WTC11 (cell line): Measurements from ENCODE around the gene GOLPH3L. TPM values are rescaled to one million over a fixed set of nuclear protein-coding genes. Genes with fewer than 3 reads are reported as not detected.

Source experiments
- ATAC-seq: fragments of 200-7000 bp; cut with Tn5 transposase; 2 replicates; pipeline ENCODE4 v1.10.0; 2021; ENCODE audit warnings: mild to moderate bottlenecking, moderate library complexity
- CTCF ChIA-PET: fragments of 300-600 bp; sonication (Branson Sonifier 250); formaldehyde crosslinking; loops from one replicate; lab custom pipeline; 2021; ENCODE audit warnings: antibody characterized with exemption; lab: Charles Lee
- POLR2A ChIA-PET: fragments of 350-600 bp; sonication (Branson Sonifier 250); formaldehyde crosslinking; loops from one replicate; lab custom pipeline; 2021; ENCODE audit warnings: antibody characterized with exemption; lab: Charles Lee
- DNase-seq: peaks from one replicate; pipeline ENCODE4 v3.0.0; 2021; ENCODE audit warnings: low spot score
- H3K27ac Mint-ChIP-seq: 2 replicates; pipeline ENCODE4 v1.8.0; 2021; ENCODE audit warnings: mixed read lengths
- H3K27me3 Mint-ChIP-seq: 2 replicates; pipeline ENCODE4 v1.8.0; 2021; ENCODE audit warnings: low read depth, mild to moderate bottlenecking, moderate library complexity, mixed read lengths
- H3K36me3 Mint-ChIP-seq: 2 replicates; pipeline ENCODE4 v1.8.0; 2021; ENCODE audit warnings: mixed read lengths
- H3K4me1 Mint-ChIP-seq: 2 replicates; pipeline ENCODE4 v1.8.0; 2022; ENCODE audit warnings: mixed read lengths
- H3K4me3 Mint-ChIP-seq: 2 replicates; pipeline ENCODE4 v1.8.0; 2021; ENCODE audit warnings: mild to moderate bottlenecking, moderate library complexity, mixed read lengths
- H3K9me3 Mint-ChIP-seq: 2 replicates; pipeline ENCODE4 v1.8.0; 2021; ENCODE audit warnings: mixed read lengths
- CREM ChIP-seq: sonication (generic); formaldehyde crosslinking; IDR thresholded peaks from 2 replicates; pipeline ENCODE4 v1.8.1; 2022; ENCODE audit warnings: mild to moderate bottlenecking, missing genetic modification reagents, moderate library complexity
- E2F5 ChIP-seq: sonication (generic); formaldehyde crosslinking; IDR thresholded peaks from 2 replicates; pipeline ENCODE4 v1.8.1; 2022; ENCODE audit warnings: mild to moderate bottlenecking, moderate library complexity, missing genetic modification reagents
- ESRRA ChIP-seq: sonication (generic); formaldehyde crosslinking; IDR thresholded peaks from 2 replicates; pipeline ENCODE4 v1.8.1; 2022; ENCODE audit warnings: mild to moderate bottlenecking, missing genetic modification reagents, borderline replicate concordance
- ETV6 ChIP-seq: sonication (generic); formaldehyde crosslinking; IDR thresholded peaks from 2 replicates; pipeline ENCODE4 v1.8.1; 2022; ENCODE audit warnings: mild to moderate bottlenecking, missing genetic modification reagents
- FOXP4 ChIP-seq: sonication (generic); formaldehyde crosslinking; IDR thresholded peaks from 2 replicates; pipeline ENCODE4 v1.8.0; 2022; ENCODE audit warnings: mild to moderate bottlenecking, missing genetic modification reagents
- GABPB1 ChIP-seq: sonication (generic); formaldehyde crosslinking; IDR thresholded peaks from 2 replicates; pipeline ENCODE4 v1.8.1; 2023; ENCODE audit warnings: mild to moderate bottlenecking, missing genetic modification reagents
- IRF1 ChIP-seq: sonication (generic); formaldehyde crosslinking; IDR thresholded peaks from 2 replicates; pipeline ENCODE4 v1.8.0; 2023; ENCODE audit warnings: missing genetic modification reagents
- IRF2 ChIP-seq: sonication (generic); formaldehyde crosslinking; IDR thresholded peaks from 2 replicates; pipeline ENCODE4 v1.8.0; 2022; ENCODE audit warnings: low read depth, missing genetic modification reagents, borderline replicate concordance
- MLX ChIP-seq: sonication (generic); formaldehyde crosslinking; IDR thresholded peaks from 2 replicates; pipeline ENCODE4 v1.8.1; 2023; ENCODE audit warnings: mild to moderate bottlenecking, missing genetic modification reagents, moderate library complexity
- NFATC4 ChIP-seq: fragments of 250-450 bp; sonication (Bioruptor Pico); IDR thresholded peaks from 2 replicates; pipeline ENCODE4 v1.9.0; 2021; ENCODE audit warnings: mild to moderate bottlenecking
- NFYB ChIP-seq: sonication (generic); formaldehyde crosslinking; conservative IDR thresholded peaks from 2 replicates; pipeline ENCODE4 v1.8.0; 2022; ENCODE audit warnings: low read depth, missing genetic modification reagents
- NR2C2 ChIP-seq: sonication (generic); formaldehyde crosslinking; IDR thresholded peaks from 2 replicates; pipeline ENCODE4 v1.8.0; 2022; ENCODE audit warnings: mild to moderate bottlenecking, missing genetic modification reagents
- SOX15 ChIP-seq: fragments of 250-450 bp; sonication (Bioruptor Pico); IDR thresholded peaks from 2 replicates; pipeline ENCODE4 v1.9.0; 2021; ENCODE audit warnings: mild to moderate bottlenecking
- TP53 ChIP-seq: sonication (generic); formaldehyde crosslinking; IDR thresholded peaks from 2 replicates; pipeline ENCODE4 v1.8.1; 2023; ENCODE audit warnings: mild to moderate bottlenecking, missing genetic modification reagents
- ZBTB43 ChIP-seq: sonication (generic); formaldehyde crosslinking; IDR thresholded peaks from 2 replicates; pipeline ENCODE4 v1.8.1; 2023; ENCODE audit warnings: mild to moderate bottlenecking, missing genetic modification reagents
- ZMAT4 ChIP-seq: fragments of 250-450 bp; sonication (Bioruptor Pico); IDR thresholded peaks from 2 replicates; pipeline ENCODE4 v1.9.0; 2021; ENCODE audit warnings: mild to moderate bottlenecking
- ZNF232 ChIP-seq: sonication (generic); formaldehyde crosslinking; IDR thresholded peaks from 2 replicates; pipeline ENCODE4 v1.8.0; 2022; ENCODE audit warnings: mild to moderate bottlenecking, missing genetic modification reagents
- ZNF281 ChIP-seq: sonication (generic); formaldehyde crosslinking; IDR thresholded peaks from 2 replicates; pipeline ENCODE4 v1.8.0; 2023; ENCODE audit warnings: mild to moderate bottlenecking, missing genetic modification reagents
- ZNF532 ChIP-seq: fragments of 250-450 bp; sonication (Bioruptor Pico); IDR thresholded peaks from 2 replicates; pipeline ENCODE4 v1.9.0; 2021; ENCODE audit warnings: mild to moderate bottlenecking, borderline replicate concordance
- total RNA-seq: library from RNA; stranded (reverse); gene quantifications from 3 replicates; pipeline ENCODE4 v1.2.3, GENCODE V29; 2021
- TF ChIP-seq, protein P1 (sequence below): fragments of 250-450 bp; sonication (Bioruptor Pico); IDR thresholded peaks from 2 replicates; pipeline ENCODE4 v1.9.0; 2021; ENCODE audit warnings: mild to moderate bottlenecking

GOLPH3L gene
- total RNA-seq, 1 experiment from 2014 or later: 39.5 TPM

DNA sequence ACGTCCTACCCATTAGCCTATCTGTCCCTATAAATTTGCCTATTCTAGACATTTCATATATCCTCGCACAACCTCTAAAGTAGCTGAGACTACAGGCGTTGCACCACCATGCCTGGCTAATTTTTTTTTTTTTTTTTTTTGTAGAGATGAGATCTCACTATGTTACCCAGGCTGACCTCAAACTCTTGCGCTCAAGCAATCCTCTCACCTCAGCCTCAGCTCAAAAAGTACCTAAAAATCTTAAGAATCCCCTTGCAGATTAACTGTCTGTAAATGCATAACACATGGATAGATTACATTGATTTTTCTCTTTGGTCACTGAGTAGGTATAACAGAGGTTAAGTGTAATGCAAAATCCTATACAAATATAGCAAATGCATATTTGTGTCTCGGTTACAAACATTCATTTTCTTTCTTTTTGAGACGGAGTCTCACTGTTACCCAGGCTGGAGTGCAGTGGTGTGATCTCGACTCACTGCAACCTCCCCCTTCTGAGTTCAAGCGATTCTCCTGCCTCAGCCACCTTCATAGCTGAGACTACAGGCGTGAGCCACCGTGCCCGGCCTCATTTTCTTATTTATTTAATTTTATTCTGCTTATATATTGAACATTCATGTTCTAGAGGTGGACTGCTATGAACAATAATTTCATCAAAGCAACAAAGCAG is 21.4 kb upstream of the GOLPH3L start:
- peaks cover 1% of the 10 kb centered on the region for H3K4me1 Mint-ChIP-seq

More for the DNA sequence above, 21.4 kb upstream of the GOLPH3L start:
- Mint-ChIP-seq H3K4me3 (no peak overlapping the region), H3K27ac (no peak overlapping the region), H3K27me3 (no peaks in the 10 kb centered on the region), H3K36me3 (no peaks in the 10 kb centered on the region), H3K9me3 (peaks cover 6% of the 10 kb centered on the region)
- no peak for DNase-seq
- POLR2A ChIA-PET: no interaction called here
- CTCF ChIA-PET: no interaction called here
- no peak for TF ChIP-seq TP53
- no peak for TF ChIP-seq ZMAT4 (CRISPR knock-in tag)
- TF ChIP-seq MLX (CRISPR knock-in tag): no peak
- no peak for TF ChIP-seq NFYB (CRISPR knock-in tag)
- TF ChIP-seq, protein P1, sequence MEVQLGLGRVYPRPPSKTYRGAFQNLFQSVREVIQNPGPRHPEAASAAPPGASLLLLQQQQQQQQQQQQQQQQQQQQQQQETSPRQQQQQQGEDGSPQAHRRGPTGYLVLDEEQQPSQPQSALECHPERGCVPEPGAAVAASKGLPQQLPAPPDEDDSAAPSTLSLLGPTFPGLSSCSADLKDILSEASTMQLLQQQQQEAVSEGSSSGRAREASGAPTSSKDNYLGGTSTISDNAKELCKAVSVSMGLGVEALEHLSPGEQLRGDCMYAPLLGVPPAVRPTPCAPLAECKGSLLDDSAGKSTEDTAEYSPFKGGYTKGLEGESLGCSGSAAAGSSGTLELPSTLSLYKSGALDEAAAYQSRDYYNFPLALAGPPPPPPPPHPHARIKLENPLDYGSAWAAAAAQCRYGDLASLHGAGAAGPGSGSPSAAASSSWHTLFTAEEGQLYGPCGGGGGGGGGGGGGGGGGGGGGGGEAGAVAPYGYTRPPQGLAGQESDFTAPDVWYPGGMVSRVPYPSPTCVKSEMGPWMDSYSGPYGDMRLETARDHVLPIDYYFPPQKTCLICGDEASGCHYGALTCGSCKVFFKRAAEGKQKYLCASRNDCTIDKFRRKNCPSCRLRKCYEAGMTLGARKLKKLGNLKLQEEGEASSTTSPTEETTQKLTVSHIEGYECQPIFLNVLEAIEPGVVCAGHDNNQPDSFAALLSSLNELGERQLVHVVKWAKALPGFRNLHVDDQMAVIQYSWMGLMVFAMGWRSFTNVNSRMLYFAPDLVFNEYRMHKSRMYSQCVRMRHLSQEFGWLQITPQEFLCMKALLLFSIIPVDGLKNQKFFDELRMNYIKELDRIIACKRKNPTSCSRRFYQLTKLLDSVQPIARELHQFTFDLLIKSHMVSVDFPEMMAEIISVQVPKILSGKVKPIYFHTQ (CRISPR knock-in tag): no peak
- no peak for TF ChIP-seq ETV6 (CRISPR knock-in tag)
- no peak for TF ChIP-seq FOXP4
- TF ChIP-seq IRF1 (CRISPR knock-in tag): no peak
- TF ChIP-seq GABPB1: no peak
- no peak for TF ChIP-seq CREM (CRISPR knock-in tag)
- no peak for TF ChIP-seq NFATC4
- TF ChIP-seq ZBTB43 (CRISPR knock-in tag): no peak
- no peak for TF ChIP-seq IRF2 (CRISPR knock-in tag)
- TF ChIP-seq ZNF232 (CRISPR knock-in tag): no peak
- TF ChIP-seq NR2C2: no peak
- no peak for TF ChIP-seq ZNF281
- TF ChIP-seq ESRRA (CRISPR knock-in tag): no peak
- no peak for TF ChIP-seq ZNF532
- no peak for TF ChIP-seq E2F5 (CRISPR knock-in tag)
- TF ChIP-seq SOX15 (CRISPR knock-in tag): no peak
- ATAC-seq: no peak
